CD4-positive, alpha-beta T cell treated with Interleukin-4 for 4 hours (primary cell): ENCODE measurements around the gene ZNF14.
A peak's percentile ranks its signal among the peaks of the same experiment; 100 is the strongest.
"Not testable (repeated sequence)": the region's sequence is repeated elsewhere in the genome, so short reads cannot be mapped to it uniquely, and the experiment has no call there.

Experiments used
- DNase-seq: peaks from one replicate; pipeline ENCODE4 v3.0.0-alpha.2; 2020

The ZNF14 gene

DNA sequence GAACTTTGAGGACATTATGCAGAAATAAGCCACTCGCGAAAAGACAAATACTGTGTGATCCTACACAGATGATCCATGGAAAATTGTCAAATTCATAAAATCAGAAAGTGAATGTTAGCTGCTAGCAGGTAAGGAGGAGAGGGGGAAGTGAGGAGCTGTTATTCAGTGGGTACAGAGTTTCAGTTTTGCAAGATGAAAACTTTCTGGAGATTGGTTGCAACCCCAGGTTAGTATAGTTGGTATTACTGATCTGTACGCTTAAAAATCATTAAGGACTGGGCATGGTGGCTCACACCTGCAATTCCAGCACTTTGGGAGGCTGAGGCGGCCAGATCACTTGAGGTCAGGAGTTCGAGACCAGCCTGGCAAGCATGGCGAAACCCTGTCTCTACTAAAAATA, 46.3 kb downstream of the ZNF14 start:
- no peak for DNase-seq

DNA sequence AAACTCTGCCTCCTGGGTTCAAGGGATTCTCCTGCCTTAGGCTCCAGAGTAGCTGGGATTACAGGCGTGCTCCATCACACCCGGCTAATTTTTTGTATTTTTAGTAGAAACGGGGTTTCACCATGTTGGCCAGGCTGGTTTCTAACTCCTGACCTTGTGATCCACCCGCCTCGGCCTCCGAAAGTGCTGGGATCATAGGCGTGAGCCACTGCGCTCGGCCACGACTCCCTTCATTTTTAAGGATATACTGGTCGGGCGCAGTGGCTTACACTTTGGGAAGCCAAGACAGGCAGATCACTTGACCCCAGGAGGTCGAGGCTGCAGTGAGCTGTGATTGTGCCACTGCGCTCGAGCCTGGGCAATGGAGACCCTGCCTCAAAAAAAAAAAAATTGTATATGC, 46.8 kb downstream of the ZNF14 start:
- not testable (repeated sequence) for DNase-seq

DNA sequence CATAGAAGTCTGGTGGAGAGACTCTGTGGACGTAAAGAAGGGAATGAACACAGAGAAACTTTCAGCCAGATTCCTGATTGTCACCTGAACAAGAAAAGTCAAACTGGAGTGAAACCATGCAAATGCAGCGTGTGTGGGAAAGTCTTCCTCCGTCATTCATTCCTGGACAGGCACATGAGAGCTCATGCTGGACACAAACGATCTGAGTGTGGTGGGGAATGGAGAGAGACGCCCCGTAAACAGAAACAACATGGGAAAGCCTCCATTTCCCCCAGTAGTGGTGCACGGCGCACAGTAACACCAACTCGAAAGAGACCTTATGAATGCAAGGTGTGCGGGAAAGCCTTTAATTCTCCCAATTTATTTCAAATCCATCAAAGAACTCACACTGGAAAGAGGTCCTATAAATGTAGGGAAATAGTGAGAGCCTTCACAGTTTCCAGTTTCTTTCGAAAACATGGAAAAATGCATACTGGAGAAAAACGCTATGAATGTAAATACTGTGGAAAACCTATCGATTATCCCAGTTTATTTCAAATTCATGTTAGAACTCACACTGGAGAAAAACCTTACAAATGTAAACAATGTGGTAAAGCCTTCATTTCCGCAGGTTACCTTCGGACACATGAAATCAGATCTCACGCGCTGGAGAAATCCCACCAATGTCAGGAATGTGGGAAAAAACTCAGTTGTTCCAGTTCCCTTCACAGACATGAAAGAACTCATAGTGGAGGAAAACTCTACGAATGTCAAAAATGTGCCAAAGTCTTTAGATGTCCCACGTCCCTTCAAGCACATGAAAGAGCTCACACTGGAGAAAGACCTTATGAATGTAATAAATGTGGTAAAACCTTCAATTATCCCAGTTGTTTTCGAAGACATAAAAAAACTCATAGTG, 53.5 kb downstream of the ZNF14 start:
- no peak for DNase-seq

DNA sequence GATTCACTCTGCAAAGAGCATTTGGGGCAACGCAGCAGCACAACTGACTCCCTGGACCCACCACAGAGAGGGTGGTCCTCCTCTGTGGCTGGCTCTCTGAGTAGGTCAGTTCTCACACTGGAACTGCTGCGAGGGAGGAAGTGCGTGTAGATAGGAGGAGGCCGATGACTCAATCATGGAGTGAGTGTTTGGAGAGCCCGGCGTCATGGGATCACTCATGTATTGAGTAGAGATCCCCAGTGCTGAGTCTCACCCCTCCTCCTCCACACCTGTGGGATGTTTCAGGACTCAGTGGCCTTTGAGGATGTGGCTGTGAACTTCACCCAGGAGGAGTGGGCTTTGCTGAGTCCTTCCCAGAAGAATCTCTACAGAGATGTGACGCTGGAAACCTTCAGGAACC, 55.3 kb downstream of the ZNF14 start:
- no peak for DNase-seq

DNA sequence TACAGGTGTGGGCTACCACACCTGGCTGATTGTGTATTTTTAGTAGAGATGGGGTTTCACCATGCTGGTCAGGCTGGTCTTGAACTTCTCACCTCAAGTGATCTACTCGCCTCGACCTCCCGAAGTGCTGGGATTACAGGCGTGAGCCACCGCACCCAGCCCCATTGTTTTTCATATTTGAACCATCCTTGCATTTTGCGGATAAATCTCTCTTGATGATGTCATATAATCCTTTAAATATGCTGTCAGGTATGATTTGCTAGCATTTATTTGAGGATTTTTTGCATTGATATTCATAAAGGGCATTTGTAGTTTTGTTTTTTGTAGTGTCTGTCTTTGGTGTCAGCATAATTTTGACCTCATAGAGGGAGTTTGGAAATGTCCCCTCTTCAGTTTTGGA, 58.6 kb downstream of the ZNF14 start:
- no peak for DNase-seq

DNA sequence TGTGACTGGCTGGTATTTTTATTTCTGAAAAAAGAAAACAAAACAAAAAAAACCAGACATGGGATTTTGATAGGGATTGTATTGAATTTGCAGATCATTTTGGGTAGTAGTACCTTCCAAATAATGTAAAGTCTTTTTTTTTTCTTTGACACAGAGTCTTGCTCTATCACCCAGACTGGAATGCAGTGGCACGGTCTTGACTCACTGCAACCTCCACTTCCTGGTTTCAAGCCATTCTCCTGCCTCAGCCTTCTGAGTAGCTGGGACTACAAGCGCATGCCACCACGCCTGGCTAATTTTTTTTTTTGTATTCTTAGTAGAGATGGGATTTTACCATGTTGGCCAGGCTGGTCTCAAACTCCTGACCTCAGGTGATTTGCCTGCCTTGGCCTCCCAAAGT, 60.1 kb downstream of the ZNF14 start:
- no peak for DNase-seq

DNA sequence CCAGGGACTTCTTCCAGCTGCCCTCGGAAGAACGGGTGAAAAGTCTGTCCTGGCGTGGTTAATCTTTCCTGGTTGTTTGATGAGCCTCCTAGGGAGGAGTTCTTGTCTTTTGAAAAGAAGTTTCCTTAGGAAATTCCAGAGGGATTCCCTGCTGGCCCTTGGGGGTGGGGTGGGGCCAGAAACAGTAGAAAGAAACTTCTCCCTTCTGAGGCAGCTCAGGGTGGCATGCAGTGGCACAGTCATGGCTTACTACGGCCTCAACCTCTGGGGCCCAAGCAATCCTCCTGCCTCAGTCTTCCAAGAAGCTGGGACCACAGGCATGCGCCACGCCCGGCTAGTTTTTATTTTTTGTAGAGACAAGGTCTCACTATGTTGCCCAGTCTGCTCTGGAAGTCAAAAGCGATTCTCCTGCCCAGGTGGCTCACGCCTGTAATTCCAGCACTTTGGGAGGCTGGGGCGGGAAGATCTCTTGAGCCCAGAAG, 62.8 kb downstream of the ZNF14 start:
- no peak for DNase-seq

DNA sequence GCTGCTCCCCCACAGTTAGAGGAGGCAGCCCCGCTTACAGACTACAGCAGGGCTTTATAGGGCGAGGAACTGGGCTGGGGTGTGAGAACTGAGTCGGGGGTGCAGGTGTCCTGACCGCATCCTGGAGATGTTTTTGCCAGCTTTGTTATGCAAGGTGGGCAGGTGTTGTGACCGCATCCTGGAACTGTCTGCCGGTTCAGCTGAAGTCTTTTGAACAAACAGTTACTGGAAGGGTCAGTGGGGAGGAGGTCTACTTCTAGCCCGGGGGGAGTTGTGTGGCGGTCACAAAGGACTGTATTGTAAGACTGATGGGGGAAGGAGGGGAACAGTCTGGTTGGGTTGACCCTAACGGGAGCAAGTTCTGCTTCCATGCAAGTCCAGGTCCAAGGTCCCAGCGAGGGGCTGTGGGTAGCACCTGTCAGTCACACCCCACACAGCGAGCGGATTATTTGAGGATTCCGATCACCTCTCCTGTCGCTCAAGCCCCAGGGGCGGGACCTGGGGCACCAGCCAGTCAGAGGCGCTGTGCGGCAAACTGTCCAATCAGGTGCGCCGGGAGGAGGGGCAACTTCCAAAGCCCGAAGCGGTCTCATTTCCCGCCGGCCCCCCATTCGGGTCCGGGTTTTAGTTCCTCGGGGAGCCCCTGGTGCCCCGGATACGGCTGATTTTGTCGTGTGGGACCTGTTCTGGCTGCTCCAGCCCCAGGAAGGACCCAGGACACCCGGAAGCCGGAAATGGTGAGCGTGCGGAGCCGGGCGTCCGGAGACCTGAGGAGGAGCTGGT, 64.5 kb downstream of the ZNF14 start, which contains the start of gene ZNF101:
Gene ZNF101 (plus strand): TSS at position 610 of the 783 bp plus-strand sequence. CDS start 125 bp downstream, at position 735.
- peak; percentile 94 for DNase-seq

DNA sequence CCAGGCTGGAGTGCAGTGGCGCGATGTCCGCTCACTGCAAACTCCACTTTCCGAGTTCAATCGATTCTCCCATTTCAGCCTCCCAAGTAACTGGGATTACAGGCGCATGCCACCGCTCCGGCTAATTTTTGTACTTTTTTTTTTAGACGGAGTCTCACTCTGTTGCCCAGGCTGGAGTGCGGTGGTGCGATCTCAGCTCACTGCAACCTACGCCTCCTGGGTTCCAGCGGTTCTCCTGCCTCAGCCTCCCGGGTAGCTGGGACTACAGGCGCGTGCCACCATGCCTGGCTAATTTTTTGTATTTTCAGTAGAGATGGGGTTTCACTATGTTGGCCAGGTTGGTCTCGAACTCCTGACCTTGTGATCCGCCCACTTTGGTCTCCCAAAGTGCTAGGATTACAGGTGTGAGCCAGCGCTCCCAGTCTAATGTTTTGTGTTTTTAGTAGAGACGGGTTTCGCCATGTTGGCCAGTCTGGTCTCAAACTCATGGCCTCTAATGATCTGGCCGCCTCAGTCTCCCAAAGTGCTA, 67.4 kb downstream of the ZNF14 start:
- not testable (repeated sequence) for DNase-seq

DNA sequence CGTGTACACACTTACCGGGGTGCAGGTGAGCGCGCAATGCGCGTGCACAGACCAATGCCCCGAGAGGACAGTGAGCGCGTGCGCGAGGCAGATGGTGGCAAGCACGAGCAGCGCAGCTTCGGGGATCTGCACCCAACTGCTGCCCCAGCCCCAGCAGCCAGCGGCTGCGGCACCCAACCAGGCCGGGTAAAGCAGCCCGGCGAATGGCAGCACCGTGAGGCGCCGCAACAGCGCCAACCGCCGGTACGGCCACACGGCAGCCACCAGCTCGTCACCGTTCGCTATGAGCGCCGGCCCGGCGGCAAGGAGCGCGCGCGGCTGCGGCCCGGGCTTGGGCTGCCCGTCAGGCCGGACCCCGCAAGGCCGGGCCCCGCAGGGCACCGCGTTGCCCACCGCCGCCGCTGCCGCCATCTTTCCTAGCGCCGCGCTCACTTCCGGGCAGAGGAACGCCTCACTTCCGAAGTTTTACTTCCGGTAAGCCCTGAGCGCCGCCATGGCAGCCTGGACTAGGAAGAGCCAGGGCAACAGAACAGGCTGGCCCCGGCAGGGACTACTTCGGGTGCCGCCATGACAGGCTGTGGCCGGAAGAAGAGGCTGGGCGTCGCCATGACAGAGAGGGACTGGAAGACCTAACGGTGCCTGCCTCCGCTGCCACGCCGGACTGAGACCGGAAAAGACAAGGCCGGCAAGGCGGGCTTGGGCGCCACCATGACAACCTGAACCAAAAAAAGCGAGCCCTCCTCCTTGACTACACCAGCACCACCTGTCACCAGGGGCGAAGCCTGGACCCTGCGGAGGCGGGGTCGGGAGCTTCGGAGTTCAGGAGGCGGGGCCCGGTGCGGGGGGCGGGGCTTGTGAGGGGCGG, 69.4 kb downstream of the ZNF14 start, which contains the start of gene ATP13A1:
Gene ATP13A1 (minus strand): TSS at position 421 of the 865 bp plus-strand sequence. CDS start 10 bp downstream, at position 411.
- peak; percentile 98 for DNase-seq

DNA sequence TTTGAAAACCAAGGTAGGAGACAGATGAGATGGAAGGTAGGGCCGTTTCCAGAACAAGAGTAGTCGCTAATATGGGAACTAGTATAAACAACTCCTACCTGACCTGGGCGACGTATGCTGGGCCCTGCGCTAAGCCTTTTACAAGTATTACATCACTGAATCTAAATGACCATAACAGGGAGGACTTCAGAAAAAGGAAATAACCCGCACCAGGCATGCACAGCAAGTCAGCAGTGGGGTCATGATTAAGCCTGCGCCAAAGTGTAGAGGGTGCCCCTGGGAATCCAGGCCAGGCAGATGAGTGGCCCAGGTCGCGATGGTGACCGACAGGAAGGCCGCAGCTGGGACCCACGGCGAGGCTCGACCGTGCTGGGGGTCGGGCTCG, 70.0 kb downstream of the ZNF14 start:
- no peak for DNase-seq

DNA sequence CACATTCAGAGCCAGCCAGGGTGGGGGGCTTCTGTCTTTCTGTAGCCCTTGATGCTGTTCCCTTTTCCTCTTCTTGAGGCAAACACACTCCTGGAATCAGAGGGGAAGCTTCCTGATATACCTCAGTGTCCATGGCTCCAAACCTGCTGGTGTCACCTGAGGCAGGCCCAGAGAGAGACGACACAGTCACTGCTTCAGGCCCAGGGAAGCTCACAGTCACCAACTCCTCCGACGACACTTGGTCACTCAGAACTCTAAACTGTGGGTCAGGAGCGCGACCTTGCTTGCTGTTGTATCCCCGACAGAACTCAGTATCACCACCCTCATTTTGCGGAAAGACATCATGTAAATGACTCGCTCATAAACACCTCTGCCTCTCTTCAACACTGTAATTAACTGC, 70.6 kb downstream of the ZNF14 start:
- DNase-seq = no peak

DNA sequence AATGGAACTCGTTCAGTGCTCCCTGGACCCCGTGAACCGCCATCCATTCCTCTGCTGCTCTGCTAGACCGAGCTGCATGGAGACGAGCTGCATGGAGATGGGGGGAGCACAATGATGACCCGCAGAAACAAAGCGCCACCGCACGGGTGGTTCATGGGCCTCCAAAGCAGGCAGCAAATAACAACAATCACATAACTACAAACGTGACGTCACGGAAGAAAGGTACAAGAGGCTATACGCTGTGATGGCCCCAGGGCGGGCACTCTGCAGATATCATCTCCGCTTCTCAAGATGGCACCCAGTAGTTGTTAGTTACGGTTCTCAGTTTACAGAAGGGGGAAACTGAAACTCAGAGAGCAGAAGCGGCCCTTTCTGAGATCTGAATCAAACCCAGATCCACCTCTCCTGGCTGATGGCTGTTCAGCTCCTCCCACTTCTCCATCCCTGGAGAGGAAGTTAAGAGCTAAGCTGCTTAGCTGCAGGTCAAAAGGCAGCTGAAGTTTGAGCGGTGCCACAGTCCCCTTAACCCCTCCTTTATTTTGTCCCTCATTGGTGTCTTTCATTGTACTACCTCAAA, 71.1 kb downstream of the ZNF14 start:
- peak; percentile 57 for DNase-seq

DNA sequence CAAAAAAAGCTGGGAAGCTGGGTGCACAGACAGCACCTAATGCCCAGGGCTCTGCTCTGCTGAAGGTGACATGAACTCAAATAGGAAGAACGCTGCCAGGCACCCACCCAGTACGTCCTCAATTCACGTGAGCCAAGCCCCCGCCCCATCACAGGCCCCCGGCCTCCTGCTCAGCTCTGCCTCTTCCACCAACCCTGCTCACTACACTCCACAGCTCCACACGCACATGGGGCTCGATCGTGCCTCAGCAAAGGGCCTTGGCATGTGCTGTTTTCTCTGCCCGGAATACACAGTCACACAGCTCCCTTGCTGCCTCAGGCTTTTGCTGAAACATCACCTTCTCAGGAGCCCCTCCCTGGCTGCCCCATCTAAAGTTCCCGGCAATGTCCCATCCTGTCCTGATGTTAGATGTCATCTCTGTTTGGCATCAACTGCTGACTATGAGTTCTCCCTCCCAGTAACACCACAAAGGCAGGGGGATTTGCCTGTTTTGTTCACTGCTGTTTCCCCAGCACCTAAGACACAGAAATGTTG, 71.7 kb downstream of the ZNF14 start:
- no peak for DNase-seq
